HG02970 (cell line): ENCODE results near the gene IFFO2.

Source experiments
- ATAC-seq: cut with Tn5 transposase; IDR thresholded peaks from one replicate; pipeline ENCODE4 v1.9.1; 2021; ENCODE audit warnings: mild to moderate bottlenecking, moderate library complexity, moderate number of reproducible peaks; ENCODE audit not compliant: unreplicated experiment, low FRiP score

IFFO2 gene

GRCh38 chr1:18922848-18923755 lies 33.4 kb downstream of the IFFO2 start:
- ATAC-seq = no peak

DNA sequence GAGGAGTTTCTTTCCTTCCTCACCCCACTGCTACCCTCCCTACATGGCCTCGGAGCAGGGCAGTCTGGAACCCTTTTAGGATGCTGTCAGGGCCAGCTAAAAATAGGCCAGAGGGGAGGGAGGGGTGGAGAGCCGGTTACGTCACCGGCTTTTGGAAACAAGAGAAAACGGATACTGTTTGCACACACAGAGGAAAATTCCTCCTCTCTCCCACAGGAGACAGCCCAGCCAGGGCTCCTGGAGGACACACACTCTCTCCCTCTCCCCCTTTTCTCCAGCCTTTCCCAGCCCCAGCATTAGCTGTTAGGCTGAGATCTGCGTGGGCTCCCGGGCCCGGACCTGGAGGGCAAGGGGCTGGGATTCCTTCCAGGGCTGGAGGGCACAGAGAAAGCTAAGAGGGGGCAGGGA lies 34.2 kb downstream of the IFFO2 start:
- ATAC-seq = no peak

GRCh38 chr1:18921516-18922251 lies 34.8 kb downstream of the IFFO2 start:
- ATAC-seq = no peak

GRCh38 chr1:18920931-18921330 lies 35.5 kb downstream of the IFFO2 start:
- ATAC-seq = no peak

- no peak for ATAC-seq
These were observed 36.5 kb downstream of the IFFO2 start for GRCh38 chr1:18919956-18920355.

GRCh38 chr1:18919197-18919905 lies 37.1 kb downstream of the IFFO2 start:
- no peak for ATAC-seq

- no peak for ATAC-seq
These were observed 38.1 kb downstream of the IFFO2 start for GRCh38 chr1:18918417-18918816.

GRCh38 chr1:18917071-18917799 lies 39.2 kb downstream of the IFFO2 start:
- no peak for ATAC-seq

DNA sequence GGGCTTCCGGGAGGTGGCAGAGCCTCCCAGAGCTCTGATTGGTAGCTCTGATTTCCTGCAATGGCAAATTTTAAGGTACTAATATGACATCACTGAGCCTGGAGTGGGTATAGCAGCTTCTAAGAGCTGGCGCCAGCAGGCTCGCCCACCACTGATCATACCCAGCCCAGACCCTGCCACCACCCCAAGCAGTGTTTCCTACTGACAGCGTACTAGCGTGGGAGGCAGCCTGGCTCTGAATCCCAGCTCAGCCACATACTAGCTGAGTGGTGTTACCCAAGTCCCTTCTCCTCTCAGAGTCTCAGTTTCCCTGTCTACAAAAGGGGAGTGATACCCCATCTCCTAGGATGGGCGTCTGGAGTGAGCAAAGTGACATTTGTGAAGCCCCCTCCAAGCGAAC lies 41.1 kb downstream of the IFFO2 start:
- ATAC-seq = no peak

GRCh38 chr1:18913065-18913835 lies 43.2 kb downstream of the IFFO2 start:
- ATAC-seq = no peak

GRCh38 chr1:18912550-18912949 lies 43.9 kb downstream of the IFFO2 start:
- no peak for ATAC-seq

- ATAC-seq = no peak
These were observed 47.3 kb downstream of the IFFO2 start for GRCh38 chr1:18908911-18909771.

GRCh38 chr1:18907917-18908845 lies 48.3 kb downstream of the IFFO2 start:
- ATAC-seq = no peak

DNA sequence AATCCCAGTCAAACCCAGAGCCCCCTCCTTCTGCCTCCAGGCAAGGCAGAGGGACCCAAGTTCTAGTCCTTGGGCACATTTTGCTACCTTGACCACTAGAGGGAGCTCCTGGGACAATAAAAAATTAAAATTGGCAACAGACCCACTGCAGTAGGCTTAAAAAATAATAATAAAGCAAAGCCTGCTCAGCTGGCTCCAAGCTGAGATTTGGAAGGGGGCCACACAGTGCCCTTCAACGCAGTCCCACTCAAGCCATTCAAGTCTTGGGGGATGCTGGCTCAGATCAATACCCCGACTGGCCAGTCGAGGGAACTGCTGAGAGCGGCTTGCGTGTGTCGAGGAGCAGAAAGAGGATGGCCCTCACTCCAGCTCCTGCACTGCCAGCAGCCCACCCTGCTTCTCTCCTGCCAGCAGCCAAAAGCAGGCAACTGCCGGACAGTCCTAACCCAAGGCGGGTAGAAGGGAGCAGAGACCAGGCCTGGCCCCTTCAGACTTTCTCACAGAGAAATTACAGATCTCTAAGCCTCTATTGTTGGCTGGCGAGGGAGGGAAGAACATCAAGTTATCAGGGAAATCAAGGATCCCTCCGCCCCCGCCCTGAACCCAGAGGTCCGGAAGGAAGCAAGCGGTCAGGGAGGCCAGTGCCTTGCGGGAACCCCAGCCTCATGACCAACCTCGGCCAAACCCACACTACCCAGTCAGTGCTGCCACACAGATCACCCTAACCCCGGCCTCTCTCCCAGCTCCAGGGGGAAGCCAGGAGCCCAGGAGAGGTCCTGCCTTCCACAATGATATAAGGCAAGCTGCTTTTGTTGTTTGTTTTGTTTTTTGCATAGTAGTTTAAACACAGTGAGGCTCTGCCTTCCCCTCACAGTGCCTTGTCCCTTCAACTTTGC lies 49.2 kb downstream of the IFFO2 start:
- ATAC-seq = no peak

GRCh38 chr1:18903291-18903756 lies 53.2 kb downstream of the IFFO2 start:
- no peak for ATAC-seq

DNA sequence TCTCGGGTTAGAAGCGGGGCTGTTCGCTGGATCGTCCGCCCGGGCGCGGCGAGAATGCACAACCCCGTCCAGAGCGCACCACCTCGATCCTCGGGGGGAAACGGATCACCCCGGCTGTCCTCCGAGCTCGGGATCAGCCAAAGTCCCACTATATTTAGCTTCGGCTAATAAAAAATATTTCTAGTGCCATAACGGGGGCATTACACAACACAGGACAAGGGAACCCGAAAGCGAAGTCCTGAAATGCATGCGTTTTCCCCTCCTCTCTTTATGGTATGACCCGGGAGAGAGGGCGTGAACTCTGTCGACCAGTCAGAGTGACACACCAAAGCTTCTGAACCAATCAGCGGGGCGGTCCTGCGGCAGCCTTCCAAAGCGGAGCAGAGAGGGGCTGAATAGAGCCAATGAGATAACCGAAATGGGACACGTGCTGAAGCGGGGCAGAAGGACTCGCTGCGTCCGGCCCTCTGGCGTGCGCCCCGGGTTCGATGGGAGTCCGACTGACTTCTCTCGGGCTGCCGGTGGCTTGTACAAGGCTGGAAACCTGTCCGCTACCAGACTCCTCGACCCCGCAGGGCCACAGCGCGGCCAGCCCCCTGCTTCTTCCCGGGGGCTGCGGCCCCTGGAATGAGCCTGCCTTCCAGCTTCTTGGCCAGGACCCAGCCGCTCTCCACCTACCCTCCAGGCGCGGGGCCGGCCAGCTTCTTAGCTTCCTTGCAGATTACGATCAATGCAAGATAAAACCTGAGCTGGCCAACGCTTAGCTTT lies 53.8 kb downstream of the IFFO2 start, which contains the start of gene ALDH4A1:
ALDH4A1 (minus strand) TSS at position 33 of the 768 bp plus-strand sequence; CDS start at position 1, 32 bp downstream.
- ATAC-seq = peak; percentile 92
